Measurements from ENCODE around the gene CISD3. TPM values are rescaled to one million over a fixed set of nuclear protein-coding genes. Genes with fewer than 3 reads are reported as not detected.

CISD3 gene
- total and polyA plus RNA-seq, 4 donors: 18.3 to 59.0 (median 30.6) TPM

- H3K27me3 ChIP-seq (ENCODE audit: control insufficient read depth in 1 of 2, insufficient read depth in 2 of 2, low read length in 1 of 2): no peaks in the 10 kb centered on the region
- DNase-seq: no peak
- no peak overlapping the region for H3K27ac ChIP-seq (ENCODE audit: low read depth in 1 of 2, low read length in 2 of 2)
- H3K4me1 ChIP-seq (ENCODE audit: control insufficient read depth in 1 of 2, insufficient read depth in 2 of 2, low read length in 2 of 2): no peaks in the 10 kb centered on the region
- H3K4me3 ChIP-seq (ENCODE audit: low read length in 2 of 2): no peak overlapping the region
- H3K36me3 ChIP-seq (ENCODE audit: control insufficient read depth in 1 of 2, insufficient read depth in 2 of 2, low read length in 1 of 2): no peaks in the 10 kb centered on the region
- WGBS, 2 donors: 90 to 92% methylated on average over 5 of the region's 5 CpGs
- no peak for ATAC-seq (ENCODE audit: low FRiP score)
- no peaks in the 10 kb centered on the region for H3K9me3 ChIP-seq (ENCODE audit: control insufficient read depth, low read length)
- intact Hi-C loops (cut with DNase I): no loop called here
Observed at GRCh38 chr17:38698760-38699159, 31.4 kb upstream of the CISD3 start.

DNA sequence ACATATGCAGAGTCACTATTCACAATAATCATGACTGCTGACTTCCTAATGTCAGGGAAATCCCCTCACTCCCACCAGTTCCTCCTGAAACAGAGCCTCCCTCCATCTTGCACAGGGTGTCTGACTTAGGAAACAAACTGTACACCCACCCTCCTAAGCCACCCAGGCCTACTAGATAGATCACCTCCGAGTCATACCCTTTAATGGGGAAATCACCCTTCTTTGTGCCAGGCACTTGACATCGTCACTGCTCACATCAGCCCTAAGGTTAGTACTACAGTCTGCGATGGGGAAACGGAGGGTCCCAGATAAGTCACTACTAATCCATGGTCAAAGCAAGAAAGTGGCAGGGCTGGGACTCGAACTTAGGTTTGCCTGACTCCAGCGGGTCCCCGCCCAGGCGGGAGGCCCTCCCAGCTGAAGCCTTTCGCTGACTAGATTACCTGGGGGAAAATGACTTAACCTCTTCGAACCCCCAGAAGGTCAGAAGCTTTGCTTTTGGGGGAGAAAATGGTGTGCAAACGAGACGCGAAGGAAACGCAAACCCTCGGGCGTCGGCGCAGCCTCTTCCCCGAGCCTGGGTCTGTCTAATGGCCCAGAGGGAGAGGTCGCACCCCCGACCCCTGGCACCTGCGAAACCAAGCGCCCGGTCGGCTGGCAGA is 28.5 kb upstream of the CISD3 start:
- no peak for ATAC-seq (ENCODE audit: low FRiP score)
- no peaks in the 10 kb centered on the region for H3K9me3 ChIP-seq (ENCODE audit: control insufficient read depth, low read length)
- H3K27me3 ChIP-seq (ENCODE audit: control insufficient read depth in 1 of 2, insufficient read depth in 2 of 2, low read length in 1 of 2): no peaks in the 10 kb centered on the region
- DNase-seq: no peak
- H3K4me3 ChIP-seq (ENCODE audit: low read length in 2 of 2): peak overlapping the region; percentile 50 to 92
- peak overlapping the region in 1 of 2 donors; percentile 84 for H3K27ac ChIP-seq (ENCODE audit: low read depth in 1 of 2, low read length in 2 of 2)
- intact Hi-C loops (cut with DNase I): no loop called here
- no peaks in the 10 kb centered on the region for H3K4me1 ChIP-seq (ENCODE audit: control insufficient read depth in 1 of 2, insufficient read depth in 2 of 2, low read length in 2 of 2)
- 4% methylated on average over 25 of the region's 25 CpGs for WGBS, 2 donors
- no peaks in the 10 kb centered on the region for H3K36me3 ChIP-seq (ENCODE audit: control insufficient read depth in 1 of 2, insufficient read depth in 2 of 2, low read length in 1 of 2)

DNA sequence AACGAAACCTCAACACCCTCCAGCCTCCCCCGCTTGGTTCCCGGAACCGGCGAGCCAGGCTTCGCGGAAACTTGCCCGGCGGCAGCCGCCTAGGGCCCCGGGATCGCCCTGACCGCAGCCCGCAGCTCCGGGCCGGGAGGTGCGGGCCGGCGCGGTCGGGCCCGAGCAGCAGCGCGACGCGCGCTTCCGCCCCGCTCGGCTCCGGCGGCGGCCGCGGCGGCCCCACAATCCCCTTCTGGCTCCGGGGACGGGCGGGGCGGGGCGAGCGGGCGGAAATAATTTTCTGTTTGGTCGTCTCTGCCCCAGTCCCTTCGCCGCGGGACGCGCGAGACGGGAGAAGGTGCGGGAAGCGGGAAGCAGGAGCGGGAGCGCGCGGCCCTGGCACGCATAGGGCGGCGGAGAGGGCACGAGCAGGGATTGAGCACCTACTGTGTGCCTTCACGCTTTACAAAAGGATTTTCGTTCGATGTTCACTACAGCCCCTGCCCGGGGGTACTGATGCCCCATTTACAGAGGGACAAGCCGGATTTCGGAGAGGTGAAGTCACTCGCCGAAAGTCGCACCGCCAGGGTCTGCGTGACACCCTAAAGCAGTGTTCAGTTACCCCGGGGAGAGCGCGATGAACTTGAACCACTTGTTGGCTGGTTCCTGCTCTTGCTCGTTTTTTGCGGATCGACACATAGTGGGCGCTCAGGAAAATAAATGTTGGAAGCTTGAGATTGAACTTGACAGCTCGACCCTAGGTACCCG is 27.8 kb upstream of the CISD3 start:
- DNase-seq (peak; percentile 92 to 96), ATAC-seq (ENCODE audit: low FRiP score) (peak; percentile 78)
- no peaks in the 10 kb centered on the region for H3K9me3 ChIP-seq (ENCODE audit: control insufficient read depth, low read length)
- no peaks in the 10 kb centered on the region for H3K27me3 ChIP-seq (ENCODE audit: control insufficient read depth in 1 of 2, insufficient read depth in 2 of 2, low read length in 1 of 2)
- H3K36me3 ChIP-seq (ENCODE audit: control insufficient read depth in 1 of 2, insufficient read depth in 2 of 2, low read length in 1 of 2): no peaks in the 10 kb centered on the region
- H3K4me1 ChIP-seq (ENCODE audit: control insufficient read depth in 1 of 2, insufficient read depth in 2 of 2, low read length in 2 of 2): peaks cover 0 to 3% of the 10 kb centered on the region in 2 donors
- H3K27ac ChIP-seq (ENCODE audit: low read depth in 1 of 2, low read length in 2 of 2): peak overlapping the region in 1 of 2 donors; percentile 84
- intact Hi-C loops (cut with DNase I): no loop called here
- H3K4me3 ChIP-seq (ENCODE audit: low read length in 2 of 2): peak overlapping the region; percentile 85 to 92
- WGBS, 2 donors: 0 to 1% methylated on average over 66 to 81 of the region's 81 CpGs

DNA sequence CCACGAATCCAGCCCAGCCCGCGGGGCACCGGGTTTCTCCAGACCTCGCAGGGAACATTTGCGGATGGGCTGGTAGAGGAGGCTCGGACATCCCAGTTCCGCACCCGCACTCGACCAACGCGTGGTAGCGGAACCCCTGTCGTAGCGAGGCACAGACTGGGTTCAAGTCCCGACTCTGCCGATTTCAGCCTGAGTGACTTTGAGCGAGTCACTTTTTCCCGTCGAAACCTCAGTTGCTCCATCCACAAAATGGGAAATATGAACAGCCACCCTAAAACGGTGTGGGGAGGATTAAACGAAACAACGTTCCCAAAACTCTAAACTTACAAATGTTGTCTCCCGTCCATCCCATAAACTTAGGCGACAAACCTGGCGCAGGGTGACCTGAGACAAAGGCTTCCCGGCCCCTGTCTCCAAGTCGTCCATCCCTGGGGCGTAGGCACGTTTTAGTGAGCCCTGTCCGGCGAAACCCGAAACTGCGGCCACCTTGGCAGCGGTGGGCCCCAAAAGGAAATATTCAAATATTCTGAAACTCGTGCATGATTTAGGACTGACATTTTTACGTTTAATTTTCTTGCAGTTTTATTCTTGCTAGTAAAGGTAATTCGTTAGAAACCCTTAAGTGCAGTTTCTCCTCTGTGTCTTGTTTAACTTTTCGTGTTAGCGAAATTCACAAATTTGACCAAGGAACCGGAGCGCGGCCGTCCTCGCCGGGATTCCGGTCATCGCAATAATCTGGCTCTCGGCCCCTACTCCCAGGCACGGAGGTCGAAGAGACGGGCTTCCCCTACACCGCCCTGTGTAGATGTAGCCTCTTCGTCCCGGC is 27.0 kb upstream of the CISD3 start:
- H3K9me3 ChIP-seq (ENCODE audit: control insufficient read depth, low read length): no peaks in the 10 kb centered on the region
- no peak for DNase-seq
- H3K27ac ChIP-seq (ENCODE audit: low read depth in 1 of 2, low read length in 2 of 2): peak overlapping the region in 1 of 2 donors; percentile 38
- 1% methylated on average over 55 of the region's 55 CpGs for WGBS, 2 donors
- no peaks in the 10 kb centered on the region for H3K36me3 ChIP-seq (ENCODE audit: control insufficient read depth in 1 of 2, insufficient read depth in 2 of 2, low read length in 1 of 2)
- peaks cover 0 to 3% of the 10 kb centered on the region in 2 donors for H3K4me1 ChIP-seq (ENCODE audit: control insufficient read depth in 1 of 2, insufficient read depth in 2 of 2, low read length in 2 of 2)
- intact Hi-C loops (cut with DNase I): no loop called here
- H3K4me3 ChIP-seq (ENCODE audit: low read length in 2 of 2): peak overlapping the region; percentile 85 to 87
- ATAC-seq (ENCODE audit: low FRiP score): no peak
- no peaks in the 10 kb centered on the region for H3K27me3 ChIP-seq (ENCODE audit: control insufficient read depth in 1 of 2, insufficient read depth in 2 of 2, low read length in 1 of 2)

- no peaks in the 10 kb centered on the region for H3K9me3 ChIP-seq (ENCODE audit: control insufficient read depth, low read length)
- peak overlapping the region; percentile 85 to 87 for H3K4me3 ChIP-seq (ENCODE audit: low read length in 2 of 2)
- WGBS, 2 donors: 1% methylated on average over 46 to 50 of the region's 50 CpGs
- ATAC-seq (ENCODE audit: low FRiP score) (peak; percentile 28), DNase-seq (peak; percentile 83 to 89)
- peak overlapping the region in 1 of 2 donors; percentile 73 for H3K27ac ChIP-seq (ENCODE audit: low read depth in 1 of 2, low read length in 2 of 2)
- H3K27me3 ChIP-seq (ENCODE audit: control insufficient read depth in 1 of 2, insufficient read depth in 2 of 2, low read length in 1 of 2): no peaks in the 10 kb centered on the region
- intact Hi-C loops (cut with DNase I): no loop called here
- H3K36me3 ChIP-seq (ENCODE audit: control insufficient read depth in 1 of 2, insufficient read depth in 2 of 2, low read length in 1 of 2): no peaks in the 10 kb centered on the region
- peaks cover 0 to 3% of the 10 kb centered on the region in 2 donors for H3K4me1 ChIP-seq (ENCODE audit: control insufficient read depth in 1 of 2, insufficient read depth in 2 of 2, low read length in 2 of 2)
Observed at GRCh38 chr17:38703742-38704605, 26.2 kb upstream of the CISD3 start.

DNA sequence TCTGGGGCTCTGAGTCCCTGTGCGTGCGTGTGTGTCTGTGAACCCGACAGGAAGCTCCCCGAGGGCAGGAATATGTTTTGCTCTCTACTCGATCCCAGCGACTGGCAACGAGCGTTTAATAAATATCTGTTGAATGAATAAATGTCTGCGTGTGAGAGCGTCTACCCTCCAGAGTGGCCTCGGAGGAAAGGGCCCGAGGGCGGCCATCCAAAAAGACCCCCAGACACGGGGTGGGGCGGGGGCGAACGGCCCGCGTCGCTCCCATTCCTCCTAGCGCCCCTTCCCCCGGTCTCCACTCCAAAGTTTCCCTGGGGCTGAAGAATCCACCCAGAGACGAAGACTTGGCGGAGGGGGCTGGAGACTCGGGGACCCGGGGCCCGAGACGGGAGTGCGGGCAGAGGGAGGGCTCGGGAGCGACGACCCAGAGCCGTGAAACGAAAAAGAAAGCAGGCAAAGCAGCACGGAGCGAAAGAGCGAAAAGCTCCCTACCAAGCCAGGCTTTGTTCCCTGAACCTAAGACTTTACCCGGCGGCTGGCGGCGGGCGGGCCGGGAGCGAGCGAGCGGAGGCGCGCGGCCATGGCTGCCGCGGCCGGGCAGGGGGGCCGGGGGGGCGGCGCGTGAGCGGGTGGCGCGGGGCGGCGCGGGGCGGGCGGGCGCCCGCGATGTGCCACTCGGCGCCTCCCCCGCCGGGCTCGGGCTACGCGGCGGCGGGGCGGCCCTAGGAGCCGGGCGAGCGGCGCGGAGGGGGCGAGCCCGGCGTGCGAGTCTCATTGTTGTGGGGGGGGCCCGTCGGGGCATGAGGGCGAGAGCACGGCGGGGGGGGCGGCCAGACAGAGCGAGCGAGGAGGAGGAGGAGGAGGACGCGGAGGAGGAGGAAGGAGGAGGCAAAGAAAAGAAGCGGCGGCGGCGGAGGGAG is 25.3 kb upstream of the CISD3 start, which contains the start of gene MLLT6:
Gene MLLT6, plus strand, starts transcription at position 668 of the 917 bp plus-strand sequence. CDS start 360 bp downstream, outside the sequence.
- intact Hi-C loops (cut with DNase I): no loop called here
- ATAC-seq (ENCODE audit: low FRiP score): peak; percentile 76
- Histone ChIP-seq H3K9me3 (ENCODE audit: control insufficient read depth, low read length) (no peaks in the 10 kb centered on the region), H3K4me3 (ENCODE audit: low read length in 2 of 2) (peak within 1 kb of the TSS; percentile 85 to 87), H3K4me1 (ENCODE audit: control insufficient read depth in 1 of 2, insufficient read depth in 2 of 2, low read length in 2 of 2) (peaks cover 0 to 3% of the 10 kb centered on the region in 2 donors), H3K27me3 (ENCODE audit: control insufficient read depth in 1 of 2, insufficient read depth in 2 of 2, low read length in 1 of 2) (no peaks in the 10 kb centered on the region), H3K36me3 (ENCODE audit: control insufficient read depth in 1 of 2, insufficient read depth in 2 of 2, low read length in 1 of 2) (no peaks in the 10 kb centered on the region), H3K27ac (ENCODE audit: low read depth in 1 of 2, low read length in 2 of 2) (peak within 1 kb of the TSS in 1 of 2 donors; percentile 73)
- peak; percentile 87 to 93 for DNase-seq
- 1% methylated on average over 50 to 99 of the region's 100 CpGs for WGBS, 2 donors

GRCh38 chr17:38705523-38705802 is 24.7 kb upstream of the CISD3 start:
- intact Hi-C loops (cut with DNase I): no loop called here
- H3K27me3 ChIP-seq (ENCODE audit: control insufficient read depth in 1 of 2, insufficient read depth in 2 of 2, low read length in 1 of 2): no peaks in the 10 kb centered on the region
- H3K36me3 ChIP-seq (ENCODE audit: control insufficient read depth in 1 of 2, insufficient read depth in 2 of 2, low read length in 1 of 2): no peaks in the 10 kb centered on the region
- H3K4me1 ChIP-seq (ENCODE audit: control insufficient read depth in 1 of 2, insufficient read depth in 2 of 2, low read length in 2 of 2): peaks cover 0 to 3% of the 10 kb centered on the region in 2 donors
- H3K27ac ChIP-seq (ENCODE audit: low read depth in 1 of 2, low read length in 2 of 2): no peak overlapping the region
- ATAC-seq (ENCODE audit: low FRiP score) (no peak), DNase-seq (no peak)
- 0 to 1% methylated on average over 17 to 32 of the region's 32 CpGs for WGBS, 2 donors
- no peaks in the 10 kb centered on the region for H3K9me3 ChIP-seq (ENCODE audit: control insufficient read depth, low read length)
- peak overlapping the region; percentile 85 to 87 for H3K4me3 ChIP-seq (ENCODE audit: low read length in 2 of 2)
